ENCODE data around the gene PTPN4. TPM values are rescaled to one million over a fixed set of nuclear protein-coding genes. Genes with fewer than 3 reads are reported as not detected.

PTPN4 gene
- total RNA-seq, 2 donors from 2014 or later, result 52.6 to 69.8 TPM

DNA sequence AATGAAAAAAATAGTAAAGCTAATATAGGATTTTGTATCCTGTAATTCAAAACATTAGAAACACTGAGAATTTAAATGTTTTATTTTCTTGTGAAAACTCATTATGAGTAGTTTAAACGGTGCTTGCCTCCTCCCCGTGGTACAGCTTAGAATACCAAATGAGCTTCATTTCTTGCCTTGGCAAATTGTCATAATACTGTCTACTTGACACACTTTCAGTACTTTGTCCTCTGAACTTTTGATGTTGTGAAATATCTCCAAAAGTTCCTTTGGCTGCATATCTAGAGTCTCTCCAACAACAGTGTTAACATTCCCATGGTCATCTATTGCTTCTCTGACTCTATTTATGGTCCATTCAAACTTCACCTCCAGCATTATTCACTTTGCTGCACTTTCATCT, 191.2 kb downstream of the PTPN4 start:
- H3K4me1 Mint-ChIP-seq, result no peaks in the 10 kb centered on the region

DNA sequence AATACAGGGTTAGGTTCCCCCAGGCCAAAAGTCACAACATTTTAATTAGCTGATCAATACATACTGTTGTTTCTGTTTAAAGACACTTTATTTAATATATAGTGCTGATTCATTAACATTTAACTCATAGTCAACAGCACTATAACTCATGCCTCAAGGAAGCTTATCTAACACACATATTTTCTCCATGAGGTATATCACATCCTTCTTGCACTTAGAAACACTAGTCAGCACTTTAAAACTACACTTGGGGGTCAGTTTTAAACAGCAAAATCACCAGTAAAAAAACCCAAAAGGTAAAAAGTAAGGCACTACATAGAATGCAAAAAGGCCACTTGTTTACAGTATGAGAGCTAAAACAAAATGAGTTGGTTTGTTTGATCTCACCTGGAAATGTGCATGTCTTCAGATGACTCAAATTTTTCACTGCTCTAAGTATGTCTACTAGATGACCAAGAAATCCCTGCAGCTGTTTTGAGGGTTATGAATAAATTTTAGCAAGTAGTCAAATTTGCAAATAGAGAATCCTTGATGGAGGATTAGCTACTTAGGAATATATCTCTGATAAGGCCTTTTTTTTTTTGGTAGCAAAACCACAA, 199.0 kb downstream of the PTPN4 start:
- H3K4me1 ChIP-seq (ENCODE audit: control insufficient read depth, insufficient read depth, low read length), result no peaks in the 10 kb centered on the region
- H3K4me3 Mint-ChIP-seq, result no peak overlapping the region
- DNase-seq, result no peak
- H3K36me3 Mint-ChIP-seq (ENCODE audit: low read depth), result peaks cover 75% of the 10 kb centered on the region
- no peaks in the 10 kb centered on the region for H3K27me3 Mint-ChIP-seq (ENCODE audit: insufficient read depth)
- H3K9me3 ChIP-seq (ENCODE audit: control insufficient read depth, low read length), result peaks cover 31% of the 10 kb centered on the region
- peaks cover 31% of the 10 kb centered on the region for H3K9me3 Mint-ChIP-seq
- peaks cover 72% of the 10 kb centered on the region for H3K36me3 ChIP-seq (ENCODE audit: control insufficient read depth, insufficient read depth, low read length)
- no peak overlapping the region for H3K27ac Mint-ChIP-seq
- TF ChIP-seq, protein P1, sequence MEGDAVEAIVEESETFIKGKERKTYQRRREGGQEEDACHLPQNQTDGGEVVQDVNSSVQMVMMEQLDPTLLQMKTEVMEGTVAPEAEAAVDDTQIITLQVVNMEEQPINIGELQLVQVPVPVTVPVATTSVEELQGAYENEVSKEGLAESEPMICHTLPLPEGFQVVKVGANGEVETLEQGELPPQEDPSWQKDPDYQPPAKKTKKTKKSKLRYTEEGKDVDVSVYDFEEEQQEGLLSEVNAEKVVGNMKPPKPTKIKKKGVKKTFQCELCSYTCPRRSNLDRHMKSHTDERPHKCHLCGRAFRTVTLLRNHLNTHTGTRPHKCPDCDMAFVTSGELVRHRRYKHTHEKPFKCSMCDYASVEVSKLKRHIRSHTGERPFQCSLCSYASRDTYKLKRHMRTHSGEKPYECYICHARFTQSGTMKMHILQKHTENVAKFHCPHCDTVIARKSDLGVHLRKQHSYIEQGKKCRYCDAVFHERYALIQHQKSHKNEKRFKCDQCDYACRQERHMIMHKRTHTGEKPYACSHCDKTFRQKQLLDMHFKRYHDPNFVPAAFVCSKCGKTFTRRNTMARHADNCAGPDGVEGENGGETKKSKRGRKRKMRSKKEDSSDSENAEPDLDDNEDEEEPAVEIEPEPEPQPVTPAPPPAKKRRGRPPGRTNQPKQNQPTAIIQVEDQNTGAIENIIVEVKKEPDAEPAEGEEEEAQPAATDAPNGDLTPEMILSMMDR (conservative IDR thresholded peaks at IDR 0.05), result no peak
- H3K4me1 Mint-ChIP-seq, result no peaks in the 10 kb centered on the region
- no peak overlapping the region for H3K4me3 ChIP-seq (ENCODE audit: low read length)
- no peak overlapping the region for H3K27ac ChIP-seq (ENCODE audit: low read depth, low read length)
- H3K9ac ChIP-seq (ENCODE audit: extremely low read depth, low read length, poor library complexity, severe bottlenecking), result no peak overlapping the region
- H3K27me3 ChIP-seq (ENCODE audit: control insufficient read depth, insufficient read depth, low read length, poor library complexity, severe bottlenecking), result no peaks in the 10 kb centered on the region

More for the DNA sequence above, 191.2 kb downstream of the PTPN4 start:
- H3K36me3 ChIP-seq (ENCODE audit: control insufficient read depth, insufficient read depth, low read length), result peaks cover 51% of the 10 kb centered on the region
- Mint-ChIP-seq H3K4me3 (no peak overlapping the region), H3K27me3 (ENCODE audit: insufficient read depth) (no peaks in the 10 kb centered on the region), H3K9me3 (peaks cover 7% of the 10 kb centered on the region), H3K36me3 (ENCODE audit: low read depth) (peaks cover 37% of the 10 kb centered on the region), H3K27ac (no peak overlapping the region)
- WGBS, 2 experiments (ENCODE audit: insufficient coverage in 1 of 2, insufficient read length in 1 of 2), result 98% methylated on average over 2 of the region's 2 CpGs; no CpG with 5 or more reads in 1 of the 2 experiments
- TF ChIP-seq, protein P1 (conservative IDR thresholded peaks at IDR 0.05), result no peak
- no peak for DNase-seq
- H3K4me1 ChIP-seq (ENCODE audit: control insufficient read depth, insufficient read depth, low read length), result no peaks in the 10 kb centered on the region
- peaks cover 6% of the 10 kb centered on the region for H3K9me3 ChIP-seq (ENCODE audit: control insufficient read depth, low read length)
- no peak overlapping the region for H3K9ac ChIP-seq (ENCODE audit: extremely low read depth, low read length, poor library complexity, severe bottlenecking)
- H3K27ac ChIP-seq (ENCODE audit: low read depth, low read length), result no peak overlapping the region
- H3K27me3 ChIP-seq (ENCODE audit: control insufficient read depth, insufficient read depth, low read length, poor library complexity, severe bottlenecking), result no peaks in the 10 kb centered on the region
- H3K4me3 ChIP-seq (ENCODE audit: low read length), result no peak overlapping the region

DNA sequence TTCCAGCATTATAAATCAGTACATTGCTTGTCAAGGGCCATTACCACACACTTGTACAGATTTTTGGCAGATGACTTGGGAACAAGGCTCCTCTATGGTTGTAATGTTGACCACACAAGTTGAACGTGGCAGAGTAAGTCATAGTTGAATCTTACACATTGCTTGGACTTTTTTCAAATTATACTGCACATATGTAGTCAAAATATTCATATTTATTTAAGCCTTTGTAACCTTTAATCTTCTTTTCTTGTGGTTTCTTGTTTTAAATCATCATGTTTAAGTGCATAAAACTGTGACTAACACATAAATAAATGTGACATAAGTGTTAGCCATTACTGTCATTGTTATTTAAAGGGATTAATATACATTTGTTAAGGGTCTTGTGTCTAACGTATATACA, 201.1 kb downstream of the PTPN4 start:
- TF ChIP-seq, protein P1 (conservative IDR thresholded peaks at IDR 0.05), result no peak
- Mint-ChIP-seq H3K9me3 (peaks cover 26% of the 10 kb centered on the region), H3K4me3 (no peak overlapping the region), H3K4me1 (no peaks in the 10 kb centered on the region), H3K27ac (no peak overlapping the region), H3K36me3 (ENCODE audit: low read depth) (peaks cover 69% of the 10 kb centered on the region), H3K27me3 (ENCODE audit: insufficient read depth) (no peaks in the 10 kb centered on the region)
- DNase-seq, result no peak
- 63 to 92% methylated on average over 1 of the region's 2 CpGs for WGBS, 2 experiments (ENCODE audit: insufficient coverage in 1 of 2, insufficient read length in 1 of 2)
- H3K36me3 ChIP-seq (ENCODE audit: control insufficient read depth, insufficient read depth, low read length), result peaks cover 76% of the 10 kb centered on the region
- no peak overlapping the region for H3K9ac ChIP-seq (ENCODE audit: extremely low read depth, low read length, poor library complexity, severe bottlenecking)
- H3K4me1 ChIP-seq (ENCODE audit: control insufficient read depth, insufficient read depth, low read length), result no peaks in the 10 kb centered on the region
- H3K9me3 ChIP-seq (ENCODE audit: control insufficient read depth, low read length), result peaks cover 26% of the 10 kb centered on the region
- H3K4me3 ChIP-seq (ENCODE audit: low read length), result no peak overlapping the region
- no peak overlapping the region for H3K27ac ChIP-seq (ENCODE audit: low read depth, low read length)
- H3K27me3 ChIP-seq (ENCODE audit: control insufficient read depth, insufficient read depth, low read length, poor library complexity, severe bottlenecking), result no peaks in the 10 kb centered on the region

All from endodermal cell (in vitro differentiated cells).